B cell (primary cell): ENCODE data around the gene ATF4. TPM values are rescaled to one million over a fixed set of nuclear protein-coding genes. Genes with fewer than 3 reads are reported as not detected.

Experiments used
- ATAC-seq: fragments of 200-7000 bp; cut with Tn5 transposase; one replicate; pipeline ENCODE4 v1.10.0; 2021; ENCODE audit warnings: low read depth, mild to moderate bottlenecking, moderate number of reproducible peaks, moderate library complexity
- CTCF ChIA-PET: fragments of 350-600 bp; sonication (Branson Sonifier 250); formaldehyde crosslinking; loops from one replicate; lab custom pipeline; 2021; ENCODE audit warnings: antibody characterized with exemption, inconsistent platforms; lab: Charles Lee
- POLR2A ChIA-PET: fragments of 350-600 bp; sonication (Branson Sonifier 250); formaldehyde crosslinking; loops from one replicate; lab custom pipeline; 2021; ENCODE audit warnings: antibody characterized with exemption; lab: Charles Lee
- DNase-seq: peaks from one replicate; pipeline ENCODE4 v3.0.0; 2013
- H2AFZ ChIP-seq: 2 replicates; pipeline ENCODE4 v1.6.1; 2012; ENCODE audit warnings: mild to moderate bottlenecking, low read depth, low read length; ENCODE audit not compliant: insufficient read depth, poor library complexity, severe bottlenecking
- H3K27ac ChIP-seq, 2 donors: 1 replicate in 1 of 2; 2 replicates in 1 of 2; pipeline ENCODE4 v1.5.1; 2012 to 2013; ENCODE audit warnings: low read length in 2 of 2, mild to moderate bottlenecking in 2 of 2, moderate library complexity in 1 of 2
- H3K27me3 ChIP-seq, 4 experiments: fragments of 200-600 bp in 1 of 4; sonication (generic) in 1 of 4; replicated peaks in 1 of 4; 1 replicate in 2 of 4; 2 replicates in 2 of 4; pipeline versions ENCODE4 v1.6.1 to v1.7.0; 2013 to 2016; ENCODE audit warnings: low read length in 3 of 4, mild to moderate bottlenecking in 2 of 4, mixed read lengths in 1 of 4, moderate library complexity in 1 of 4; ENCODE audit not compliant: insufficient read depth in 4 of 4, control insufficient read depth in 3 of 4; ENCODE audit errors: control extremely low read depth in 1 of 4
- H3K36me3 ChIP-seq, 2 experiments: replicated peaks in 1 of 2; 1 replicate in 1 of 2; 2 replicates in 1 of 2; pipeline versions ENCODE4 v1.6.1 to v1.7.1; 2013; ENCODE audit warnings: low read length in 1 of 2; ENCODE audit not compliant: insufficient read depth in 2 of 2, control insufficient read depth in 1 of 2; ENCODE audit errors: control extremely low read depth in 1 of 2, extremely low read depth in 1 of 2
- H3K4me1 ChIP-seq, 2 donors: fragments of 200-600 bp in 1 of 2; sonication (generic) in 1 of 2; 1 replicate in 1 of 2; 2 replicates in 1 of 2; pipeline versions ENCODE4 v1.5.1 to v1.6.1; 2013 to 2017; ENCODE audit warnings: low read length in 2 of 2; ENCODE audit not compliant: control insufficient read depth in 2 of 2, insufficient read depth in 2 of 2
- H3K4me2 ChIP-seq: replicated peaks from 2 replicates; pipeline ENCODE3; 2012; ENCODE audit warnings: mild to moderate bottlenecking, low read depth, low read length; ENCODE audit not compliant: poor library complexity, severe bottlenecking
- H3K4me3 ChIP-seq, 5 experiments: fragments of 200-600 bp in 1 of 5; sonication (generic) in 1 of 5; 1 replicate in 3 of 5; 2 replicates in 2 of 5; pipeline versions ENCODE4 v1.5.1 to v1.7.0; 2011 to 2016; ENCODE audit warnings: low read length in 4 of 5, mild to moderate bottlenecking in 4 of 5, low read depth in 2 of 5, control low read depth in 1 of 5, moderate library complexity in 1 of 5; ENCODE audit not compliant: insufficient read depth in 1 of 5; ENCODE audit errors: control extremely low read depth in 1 of 5, extremely low read depth in 1 of 5
- H3K79me2 ChIP-seq: fragments of 200-600 bp; sonication (generic); one replicate; pipeline ENCODE4 v1.6.0; 2016; ENCODE audit warnings: low read length; ENCODE audit not compliant: control insufficient read depth, insufficient read depth
- H3K9ac ChIP-seq: fragments of 200-600 bp; sonication (generic); 2 replicates; pipeline ENCODE4 v1.6.1; 2017; ENCODE audit warnings: mild to moderate bottlenecking, low read length, moderate library complexity
- H3K9me3 ChIP-seq, 3 donors: one replicate each; pipeline versions ENCODE4 v1.6.1 to v1.7.1; 2013; ENCODE audit warnings: low read length in 2 of 3; ENCODE audit not compliant: control insufficient read depth in 2 of 3, insufficient read depth in 1 of 3; ENCODE audit errors: control extremely low read depth in 1 of 3
- H4K20me1 ChIP-seq: 2 replicates; pipeline ENCODE4 v1.6.0; 2012; ENCODE audit warnings: mild to moderate bottlenecking, low read length; ENCODE audit not compliant: insufficient read depth, control insufficient read depth, poor library complexity, severe bottlenecking
- H3K27ac Mint-ChIP-seq: one replicate; pipeline ENCODE4 v1.8.0; 2021; ENCODE audit warnings: mixed read lengths
- H3K27me3 Mint-ChIP-seq: one replicate; pipeline ENCODE4 v1.8.0; 2021; ENCODE audit warnings: mixed read lengths
- H3K4me1 Mint-ChIP-seq: one replicate; pipeline ENCODE4 v1.8.0; 2021; ENCODE audit warnings: mixed read lengths
- H3K4me3 Mint-ChIP-seq: one replicate; pipeline ENCODE4 v1.8.0; 2021; ENCODE audit warnings: mixed read lengths
- H3K9me3 Mint-ChIP-seq: one replicate; pipeline ENCODE4 v1.8.0; 2022; ENCODE audit warnings: mixed read lengths; ENCODE audit not compliant: insufficient read depth
- EZH2 ChIP-seq: IDR thresholded peaks from 2 replicates; pipeline ENCODE4 v1.6.1; 2012; ENCODE audit warnings: borderline replicate concordance, low read depth, mild to moderate bottlenecking, moderate library complexity, low read length; ENCODE audit not compliant: insufficient read depth, poor library complexity, severe bottlenecking
- WGBS: methylation state at CpG from one replicate; pipeline ENCODE4 v1.1.5; 2013; ENCODE audit warnings: missing lambda C conversion rate; ENCODE audit not compliant: insufficient coverage; 5-methylcytosine and 5-hydroxymethylcytosine counted together
- intact Hi-C: fragments of 100-400 bp; cut with micrococcal nuclease; formaldehyde crosslinking; loops from one replicate; pipeline ENCODE4 v1.10.0; 2022
- polyA plus RNA-seq: library from polyadenylated mRNA; depleted of rRNA; stranded (reverse); fragments of >200 nt; gene quantifications from 2 replicates; pipeline ENCODE4 v1.2.3, GENCODE V29; 2012
- total RNA-seq, 2 donors: library from RNA; stranded (reverse); fragments of 120-200 nt in 1 of 2; gene quantifications; 1 replicate in 1 of 2; 2 replicates in 1 of 2; pipeline versions ENCODE4 v1.2.3 to v1.2.4, GENCODE V29; 2013 to 2022
- TF ChIP-seq, protein P1 (sequence below): fragments of 200-600 bp; IDR thresholded peaks from one replicate; pipeline ENCODE4 v1.8.0; 2022; ENCODE audit warnings: antibody characterized with exemption, mild to moderate bottlenecking

ATF4 gene
- total and polyA plus RNA-seq, 2 donors (not counting 1 experiment from before 2014, with no cell fraction given): 244 to 678 TPM

GRCh38 chr22:39486951-39487825 is 33.2 kb upstream of the ATF4 start:
- Histone ChIP-seq H3K4me2 (no peak overlapping the region), H4K20me1 (no peaks in the 10 kb centered on the region), H3K9me3 (no peaks in the 10 kb centered on the region), H3K4me3 (no peak overlapping the region), H3K27ac (no peak overlapping the region), H2AFZ (no peak overlapping the region), H3K27me3 (no peaks in the 10 kb centered on the region), H3K9ac (no peak overlapping the region), H3K36me3 (peaks cover 0 to 3% of the 10 kb centered on the region in 2 experiments), H3K4me1 (peaks cover 4 to 14% of the 10 kb centered on the region in 2 donors), H3K79me2 (no peaks in the 10 kb centered on the region)
- ChIA-PET CTCF (no interaction called here), POLR2A (interaction anchor here (0.6 kb wide), 1 partner anchor 1104 kb away, joined by 5 read pairs; no protein-coding TSS in a partner anchor)
- WGBS: 96% methylated on average over 43 of the region's 45 CpGs
- Mint-ChIP-seq H3K4me3 (no peak overlapping the region), H3K4me1 (peaks cover 16% of the 10 kb centered on the region), H3K27ac (no peak overlapping the region), H3K27me3 (no peaks in the 10 kb centered on the region), H3K9me3 (no peaks in the 10 kb centered on the region)
- ATAC-seq (no peak), DNase-seq (no peak)
- TF ChIP-seq, protein P1, sequence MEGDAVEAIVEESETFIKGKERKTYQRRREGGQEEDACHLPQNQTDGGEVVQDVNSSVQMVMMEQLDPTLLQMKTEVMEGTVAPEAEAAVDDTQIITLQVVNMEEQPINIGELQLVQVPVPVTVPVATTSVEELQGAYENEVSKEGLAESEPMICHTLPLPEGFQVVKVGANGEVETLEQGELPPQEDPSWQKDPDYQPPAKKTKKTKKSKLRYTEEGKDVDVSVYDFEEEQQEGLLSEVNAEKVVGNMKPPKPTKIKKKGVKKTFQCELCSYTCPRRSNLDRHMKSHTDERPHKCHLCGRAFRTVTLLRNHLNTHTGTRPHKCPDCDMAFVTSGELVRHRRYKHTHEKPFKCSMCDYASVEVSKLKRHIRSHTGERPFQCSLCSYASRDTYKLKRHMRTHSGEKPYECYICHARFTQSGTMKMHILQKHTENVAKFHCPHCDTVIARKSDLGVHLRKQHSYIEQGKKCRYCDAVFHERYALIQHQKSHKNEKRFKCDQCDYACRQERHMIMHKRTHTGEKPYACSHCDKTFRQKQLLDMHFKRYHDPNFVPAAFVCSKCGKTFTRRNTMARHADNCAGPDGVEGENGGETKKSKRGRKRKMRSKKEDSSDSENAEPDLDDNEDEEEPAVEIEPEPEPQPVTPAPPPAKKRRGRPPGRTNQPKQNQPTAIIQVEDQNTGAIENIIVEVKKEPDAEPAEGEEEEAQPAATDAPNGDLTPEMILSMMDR: no peak
- no peak for TF ChIP-seq EZH2
- intact Hi-C loops: no loop called here
